PC-3 (cell line): Measurements from ENCODE around the gene TRAPPC2L.

Experiments
- EZH2 ChIP-seq: fragments of 300-600 bp; sonication (generic); IDR thresholded peaks from one replicate; pipeline ENCODE4 v1.6.1; 2017; ENCODE audit warnings: antibody characterized with exemption, mild to moderate bottlenecking, low read length; ENCODE audit not compliant: unreplicated experiment
- EZH2phosphoT487 ChIP-seq: fragments of 300-600 bp; sonication (generic); IDR thresholded peaks from 2 replicates; pipeline ENCODE4 v1.6.1; 2018; ENCODE audit warnings: mild to moderate bottlenecking, antibody characterized with exemption, low read length, borderline replicate concordance
- TF ChIP-seq, protein P1 (sequence below): fragments of 300-600 bp; sonication (generic); conservative IDR thresholded peaks from 2 replicates; pipeline ENCODE4 v1.5.1; 2017; ENCODE audit warnings: antibody characterized with exemption, low read depth, mild to moderate bottlenecking, low read length

DNA sequence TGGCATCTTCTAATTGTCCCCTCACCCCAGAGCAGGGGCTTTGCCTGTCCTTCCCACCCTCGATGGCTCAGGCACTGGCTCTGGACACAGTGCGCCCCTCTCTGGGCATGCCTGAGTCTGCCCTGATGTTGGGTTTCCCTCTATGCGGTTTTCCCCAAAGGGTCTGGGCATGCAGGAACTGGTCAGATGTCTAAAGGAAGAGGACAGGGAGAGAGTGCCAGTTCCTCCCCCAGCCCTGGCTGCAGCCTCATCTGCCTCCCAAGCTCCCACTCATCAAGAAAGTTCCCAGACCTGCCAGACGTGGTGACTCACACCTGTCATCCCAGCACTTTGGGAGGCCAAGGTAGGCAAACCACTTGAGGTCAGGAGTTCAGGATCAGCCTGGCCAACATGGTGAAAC lies 50.8 kb downstream of the TRAPPC2L start:
- TF ChIP-seq, protein P1, sequence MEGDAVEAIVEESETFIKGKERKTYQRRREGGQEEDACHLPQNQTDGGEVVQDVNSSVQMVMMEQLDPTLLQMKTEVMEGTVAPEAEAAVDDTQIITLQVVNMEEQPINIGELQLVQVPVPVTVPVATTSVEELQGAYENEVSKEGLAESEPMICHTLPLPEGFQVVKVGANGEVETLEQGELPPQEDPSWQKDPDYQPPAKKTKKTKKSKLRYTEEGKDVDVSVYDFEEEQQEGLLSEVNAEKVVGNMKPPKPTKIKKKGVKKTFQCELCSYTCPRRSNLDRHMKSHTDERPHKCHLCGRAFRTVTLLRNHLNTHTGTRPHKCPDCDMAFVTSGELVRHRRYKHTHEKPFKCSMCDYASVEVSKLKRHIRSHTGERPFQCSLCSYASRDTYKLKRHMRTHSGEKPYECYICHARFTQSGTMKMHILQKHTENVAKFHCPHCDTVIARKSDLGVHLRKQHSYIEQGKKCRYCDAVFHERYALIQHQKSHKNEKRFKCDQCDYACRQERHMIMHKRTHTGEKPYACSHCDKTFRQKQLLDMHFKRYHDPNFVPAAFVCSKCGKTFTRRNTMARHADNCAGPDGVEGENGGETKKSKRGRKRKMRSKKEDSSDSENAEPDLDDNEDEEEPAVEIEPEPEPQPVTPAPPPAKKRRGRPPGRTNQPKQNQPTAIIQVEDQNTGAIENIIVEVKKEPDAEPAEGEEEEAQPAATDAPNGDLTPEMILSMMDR: no peak
- TF ChIP-seq EZH2 (no peak), EZH2phosphoT487 (no peak)
